GM19193 (cell line): Measurements from ENCODE around the gene BCL2L13.

Experiments
- POLR2A ChIP-seq: IDR thresholded peaks from 4 replicates; pipeline ENCODE4 v1.6.1; 2011; ENCODE audit not compliant: insufficient read depth, insufficient read length; ENCODE audit errors: extremely low read depth

The BCL2L13 gene

DNA sequence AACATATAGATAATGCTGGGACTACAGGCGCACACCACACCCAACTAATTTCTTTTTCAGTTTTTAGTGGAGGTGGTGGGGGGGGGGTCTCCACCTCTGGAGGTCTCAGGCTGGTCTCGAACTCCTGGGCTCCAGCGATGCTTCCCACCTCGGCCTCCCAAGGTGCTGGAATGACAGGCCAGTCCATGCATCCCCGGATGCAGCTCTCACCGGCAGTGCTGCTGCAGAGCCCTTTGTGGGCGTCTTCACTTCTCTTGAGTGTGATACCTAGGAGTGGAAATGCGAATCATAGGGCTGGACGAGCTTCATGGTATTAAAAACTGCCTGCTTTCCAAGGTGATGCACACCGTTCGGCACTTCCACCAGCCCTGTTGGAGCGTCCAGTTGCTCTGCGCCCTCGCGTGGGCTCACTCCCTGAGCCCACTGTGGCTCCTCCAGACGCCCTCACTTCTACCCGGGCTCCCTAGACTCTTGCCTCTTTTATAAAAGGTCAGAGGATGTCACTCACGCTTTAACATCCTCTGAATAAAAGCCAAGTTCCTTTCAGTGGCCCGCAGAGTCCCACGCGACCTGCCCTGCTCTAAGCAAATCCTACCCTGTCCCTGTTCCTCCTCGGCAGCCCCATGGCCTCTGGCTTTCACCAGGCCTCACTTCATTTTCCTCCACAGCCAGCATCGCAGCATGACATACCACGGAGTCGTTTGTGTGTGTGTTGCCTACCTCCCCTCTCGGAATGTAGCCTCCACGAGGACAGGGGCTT is 136.5 kb downstream of the BCL2L13 start:
- TF ChIP-seq POLR2A, result no peak

DNA sequence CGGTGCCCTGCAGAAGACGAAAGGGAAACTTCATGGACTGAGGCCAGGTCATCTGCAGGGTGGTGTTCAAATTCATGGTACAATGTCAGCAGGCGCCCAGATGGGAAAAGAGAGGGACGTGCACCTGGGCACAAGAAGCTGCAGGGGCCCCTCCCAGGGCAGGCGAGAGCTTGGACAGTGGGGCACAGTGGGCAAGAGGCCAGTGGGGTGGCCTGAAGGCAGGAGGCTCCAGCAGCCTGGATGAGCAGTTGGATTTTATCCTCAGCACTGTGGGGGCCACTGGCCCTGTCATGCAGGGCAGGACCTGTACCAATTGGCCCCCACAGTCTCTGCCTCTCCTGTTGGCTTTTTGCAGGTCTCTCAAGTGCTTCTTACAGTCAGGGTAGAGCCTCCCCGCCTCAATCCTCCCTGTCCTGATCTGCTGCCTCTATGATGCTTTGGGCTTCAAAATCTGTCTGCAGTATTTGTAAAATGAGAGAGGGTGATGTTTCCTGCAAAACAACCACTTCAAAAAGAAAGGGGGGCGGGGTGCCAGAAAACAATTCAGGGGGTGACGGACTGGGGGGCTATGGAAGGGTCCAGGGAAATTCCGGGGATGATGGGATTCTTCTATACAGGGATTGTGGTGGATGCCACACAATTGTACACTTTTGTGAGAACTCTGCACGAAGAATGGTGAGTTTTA is 137.4 kb downstream of the BCL2L13 start:
- TF ChIP-seq POLR2A, result no peak

DNA sequence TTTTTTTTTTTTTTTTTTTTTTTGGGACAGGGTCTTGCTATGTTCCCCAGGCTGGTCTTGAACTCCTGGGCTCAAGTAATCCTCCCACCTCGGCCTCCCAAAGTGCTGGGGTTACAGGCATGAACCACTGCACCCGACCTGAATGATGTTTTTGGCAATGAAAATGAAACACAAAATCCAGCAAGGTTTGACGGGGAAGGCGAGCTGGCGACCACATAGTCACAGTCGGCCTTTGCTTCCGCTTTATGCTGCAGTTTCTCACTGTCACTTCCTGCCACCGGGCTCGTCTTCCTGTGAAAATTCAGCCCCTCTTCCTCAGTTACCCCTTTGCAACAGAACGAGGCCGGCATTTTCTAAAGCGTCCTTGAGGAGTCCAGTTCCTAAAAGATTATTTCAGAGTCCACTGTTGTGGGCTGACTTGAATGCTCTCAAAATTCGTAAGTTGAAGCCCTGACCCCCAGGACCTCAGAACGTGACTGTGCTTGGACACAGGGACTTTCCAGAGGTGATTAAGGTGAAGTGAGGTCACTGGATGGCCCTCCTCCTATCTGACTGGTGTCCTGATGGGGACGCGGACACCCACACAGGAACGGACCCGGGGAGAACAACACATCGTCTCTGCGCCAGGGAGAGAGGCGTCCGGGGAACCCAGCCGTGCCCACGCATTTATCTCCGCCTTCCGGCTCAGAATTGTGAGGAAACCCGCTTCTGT is 138.6 kb downstream of the BCL2L13 start:
- peak; percentile 82 for TF ChIP-seq POLR2A

DNA sequence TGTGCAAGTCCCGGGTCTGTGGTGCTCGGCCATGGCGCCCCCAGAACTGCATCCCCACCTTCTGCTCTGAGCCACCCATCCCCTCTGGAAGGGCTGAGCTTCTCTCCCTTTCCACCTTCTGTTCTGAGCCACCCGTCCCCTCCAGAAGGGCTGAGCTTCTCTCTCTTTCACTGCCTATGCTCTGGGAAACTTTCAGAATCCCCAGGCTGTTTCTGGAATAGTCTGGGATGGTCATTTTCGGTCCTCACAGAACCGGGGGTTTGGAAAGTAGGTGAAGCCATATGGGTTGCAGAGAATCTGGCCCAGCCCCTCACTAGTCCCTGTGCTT is 139.1 kb downstream of the BCL2L13 start:
- TF ChIP-seq POLR2A, result no peak

DNA sequence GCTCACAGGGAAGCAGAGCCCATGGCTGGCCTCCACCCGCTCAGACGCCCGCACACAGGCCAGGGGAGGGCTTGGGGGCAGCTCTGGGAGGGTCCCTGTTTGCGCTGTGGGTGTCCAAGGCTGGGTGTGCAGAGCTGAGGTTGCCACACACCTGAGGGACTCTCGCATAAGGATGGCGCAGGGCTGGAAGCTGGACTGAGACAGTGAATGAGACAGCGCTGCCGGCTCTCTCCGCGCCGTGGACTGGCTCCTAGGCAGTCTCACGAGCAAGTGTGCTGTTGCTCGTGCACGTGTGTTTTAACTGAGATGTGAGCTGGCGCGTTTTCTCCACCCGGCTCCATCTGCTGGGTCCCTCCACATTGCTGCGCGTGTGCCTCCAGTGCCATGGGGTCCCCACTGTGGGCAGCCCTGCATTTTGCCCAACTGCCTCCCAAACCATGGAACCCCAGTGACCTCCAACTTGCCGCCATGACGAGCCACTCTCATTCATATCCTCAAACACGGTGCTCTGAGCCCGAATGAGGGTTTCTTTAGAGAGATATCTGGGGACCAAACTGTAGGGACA is 139.9 kb downstream of the BCL2L13 start:
- TF ChIP-seq POLR2A, result no peak

DNA sequence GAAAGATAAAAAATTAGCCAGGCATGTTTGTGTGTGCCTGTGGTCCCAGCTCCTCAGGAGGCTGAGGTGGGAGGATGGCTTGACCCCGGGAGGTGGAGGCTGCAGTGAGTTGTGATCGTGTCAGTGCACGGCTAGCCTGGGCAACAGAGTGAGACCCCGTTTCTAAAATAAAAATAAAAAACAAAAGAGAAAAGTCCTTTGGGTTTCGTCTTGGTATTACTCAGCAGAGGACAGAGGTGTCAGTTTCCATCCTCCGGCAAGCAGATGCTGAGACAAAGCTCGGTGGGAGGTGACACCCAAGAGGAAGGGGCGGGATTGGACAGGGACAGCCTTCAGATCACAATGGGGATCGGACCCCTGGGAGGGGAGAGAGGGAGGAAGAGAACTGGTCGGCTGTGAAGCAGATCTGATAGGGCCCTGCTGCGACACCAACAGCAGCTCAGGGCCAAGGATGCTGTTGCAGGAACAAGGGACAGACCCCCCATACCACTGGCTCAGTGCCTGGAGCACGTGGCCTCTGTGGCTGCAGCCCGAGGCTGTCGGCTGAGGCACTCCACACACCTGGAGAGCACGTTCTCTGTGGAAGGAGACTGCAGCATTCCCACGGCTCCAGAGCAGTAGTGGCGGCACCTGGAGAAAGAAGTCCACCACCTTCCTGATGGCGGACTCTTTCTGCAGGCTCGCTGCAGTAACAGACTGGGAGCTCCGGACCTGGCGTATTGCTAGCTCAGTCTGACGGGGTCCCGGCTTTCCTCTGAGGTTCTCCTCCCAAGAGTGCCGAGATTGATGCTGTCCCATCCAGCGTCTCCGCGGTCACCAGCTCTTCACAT is 140.9 kb downstream of the BCL2L13 start:
- TF ChIP-seq POLR2A, result peak; percentile 71

DNA sequence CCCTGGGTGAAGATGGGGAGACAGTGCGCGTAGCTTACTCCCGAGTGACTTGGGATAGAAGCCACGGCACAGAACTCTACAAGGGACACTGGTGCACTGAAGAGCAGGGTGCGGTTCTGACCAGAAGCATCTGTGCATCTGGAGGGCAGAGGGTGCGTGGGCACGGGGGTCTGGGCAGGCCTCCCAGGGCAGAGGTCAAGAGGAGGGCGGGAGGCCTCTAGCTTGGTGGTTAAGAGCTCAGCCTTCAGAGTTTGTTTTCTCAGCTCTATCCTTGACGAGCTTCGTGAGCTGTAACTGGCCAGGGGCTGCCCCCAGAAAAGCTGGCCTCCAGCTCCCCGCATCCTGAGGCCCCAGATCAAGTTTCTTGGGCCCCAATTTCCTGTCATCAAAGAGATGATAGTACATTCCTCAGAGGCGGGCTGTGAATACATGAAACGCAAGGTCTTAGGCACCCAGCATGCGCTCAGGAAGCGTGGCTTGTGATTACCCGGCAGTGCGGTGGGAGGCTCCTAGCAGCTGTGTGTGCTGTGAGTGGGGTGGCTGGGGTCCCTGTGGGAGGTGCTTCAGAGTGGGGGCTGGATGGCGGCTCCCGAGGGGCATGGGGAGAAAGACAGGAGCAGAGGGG is 141.7 kb downstream of the BCL2L13 start:
- no peak for TF ChIP-seq POLR2A
